Vagina (tissue), 2 donors: ENCODE data around the gene CKLF.

Experiments
- POLR2A ChIP-seq, 2 donors: fragments of 450-650 bp; IDR thresholded peaks; one replicate each; pipeline ENCODE4 v1.6.1; 2017; ENCODE audit warnings: antibody characterized with exemption in 2 of 2, mild to moderate bottlenecking in 2 of 2, moderate library complexity in 2 of 2
- POLR2AphosphoS5 ChIP-seq, 2 donors: sonication (generic); formaldehyde crosslinking; IDR thresholded peaks; one replicate each; pipeline ENCODE4 v1.9.0; 2017; ENCODE audit warnings: antibody characterized with exemption in 2 of 2, mild to moderate bottlenecking in 2 of 2, low read depth in 1 of 2; ENCODE audit not compliant: insufficient read depth in 1 of 2
- TF ChIP-seq, protein P1 (sequence below), 3 experiments: fragments of 450-650 bp in 2 of 3; fragments of 200-600 bp in 1 of 3; sonication (generic) in 1 of 3; IDR thresholded peaks; one replicate each; pipeline ENCODE4 v1.5.1; 2017 to 2019; ENCODE audit warnings: antibody characterized with exemption in 3 of 3, mild to moderate bottlenecking in 2 of 3, moderate library complexity in 2 of 3

DNA sequence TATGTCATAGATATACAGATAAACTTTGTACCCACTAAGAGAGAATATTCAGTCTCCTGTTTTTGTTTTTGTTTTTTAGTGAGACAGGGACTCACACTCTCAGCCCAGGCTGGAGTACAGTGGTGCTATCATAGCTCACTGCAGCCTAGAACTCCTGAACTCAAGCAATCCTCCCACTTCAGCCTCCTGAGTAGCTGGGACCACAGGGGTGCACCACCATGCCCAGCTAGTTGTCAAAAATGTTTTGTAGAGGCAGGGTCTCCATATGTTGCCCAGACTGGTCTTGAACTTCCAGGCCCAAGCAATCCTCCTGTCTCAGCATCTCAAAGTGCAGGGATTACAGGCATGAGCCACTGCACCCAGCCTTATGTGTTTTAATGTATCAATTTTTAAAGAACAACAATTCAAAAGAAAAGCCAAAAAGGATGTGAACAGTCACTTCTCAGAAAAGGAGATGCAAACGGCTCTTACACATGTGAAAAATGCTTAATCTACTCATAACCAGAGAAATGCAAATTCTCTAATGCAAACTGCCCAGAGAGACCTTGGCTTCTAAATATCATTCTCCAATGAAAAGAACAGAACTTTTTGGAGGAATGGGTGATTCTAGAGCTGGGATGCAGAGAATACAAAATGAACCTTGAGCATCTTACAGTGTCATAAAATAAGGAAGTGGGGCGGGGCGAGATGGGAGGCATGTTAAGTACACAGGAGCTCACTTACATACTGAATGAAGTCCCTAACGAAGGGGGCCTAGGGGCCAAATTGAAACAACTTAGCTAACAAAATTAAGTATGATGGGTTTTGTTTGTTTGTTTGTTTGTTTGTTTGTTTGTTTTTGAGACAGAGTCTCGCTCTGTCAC, 44.8 kb downstream of the CKLF start:
- TF ChIP-seq, protein P1, sequence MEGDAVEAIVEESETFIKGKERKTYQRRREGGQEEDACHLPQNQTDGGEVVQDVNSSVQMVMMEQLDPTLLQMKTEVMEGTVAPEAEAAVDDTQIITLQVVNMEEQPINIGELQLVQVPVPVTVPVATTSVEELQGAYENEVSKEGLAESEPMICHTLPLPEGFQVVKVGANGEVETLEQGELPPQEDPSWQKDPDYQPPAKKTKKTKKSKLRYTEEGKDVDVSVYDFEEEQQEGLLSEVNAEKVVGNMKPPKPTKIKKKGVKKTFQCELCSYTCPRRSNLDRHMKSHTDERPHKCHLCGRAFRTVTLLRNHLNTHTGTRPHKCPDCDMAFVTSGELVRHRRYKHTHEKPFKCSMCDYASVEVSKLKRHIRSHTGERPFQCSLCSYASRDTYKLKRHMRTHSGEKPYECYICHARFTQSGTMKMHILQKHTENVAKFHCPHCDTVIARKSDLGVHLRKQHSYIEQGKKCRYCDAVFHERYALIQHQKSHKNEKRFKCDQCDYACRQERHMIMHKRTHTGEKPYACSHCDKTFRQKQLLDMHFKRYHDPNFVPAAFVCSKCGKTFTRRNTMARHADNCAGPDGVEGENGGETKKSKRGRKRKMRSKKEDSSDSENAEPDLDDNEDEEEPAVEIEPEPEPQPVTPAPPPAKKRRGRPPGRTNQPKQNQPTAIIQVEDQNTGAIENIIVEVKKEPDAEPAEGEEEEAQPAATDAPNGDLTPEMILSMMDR (IDR thresholded peaks at IDR 0.05) = no peak
- TF ChIP-seq POLR2AphosphoS5 (IDR thresholded peaks at IDR 0.05; ENCODE audit: insufficient read depth in 1 of 2, low read depth in 1 of 2) = no peak
- no peak for TF ChIP-seq POLR2A (IDR thresholded peaks at IDR 0.05)
